D721Med (cell line): Measurements from ENCODE around the gene RGS11.
A peak's percentile ranks its signal among the peaks of the same experiment; 100 is the strongest.
"Not testable (repeated sequence)": the region's sequence is repeated elsewhere in the genome, so short reads cannot be mapped to it uniquely, and the experiment has no call there.

Experiments
- DNase-seq: peaks from one replicate; pipeline ENCODE4 v3.0.0; 2011; ENCODE audit warnings: low spot score; ENCODE audit not compliant: insufficient read length
- FAIRE-seq: peaks from 2 replicates; lab custom pipeline; 2011; peaks lifted over from hg19 to GRCh38; lab: Jason Lieb, UNC
- TF ChIP-seq, protein P1 (sequence below): IDR thresholded peaks from 2 replicates; pipeline ENCODE4 v1.5.1; 2012; ENCODE audit warnings: mild to moderate bottlenecking, control low read depth; ENCODE audit not compliant: insufficient read depth; ENCODE audit errors: missing control alignments

Gene RGS11

DNA sequence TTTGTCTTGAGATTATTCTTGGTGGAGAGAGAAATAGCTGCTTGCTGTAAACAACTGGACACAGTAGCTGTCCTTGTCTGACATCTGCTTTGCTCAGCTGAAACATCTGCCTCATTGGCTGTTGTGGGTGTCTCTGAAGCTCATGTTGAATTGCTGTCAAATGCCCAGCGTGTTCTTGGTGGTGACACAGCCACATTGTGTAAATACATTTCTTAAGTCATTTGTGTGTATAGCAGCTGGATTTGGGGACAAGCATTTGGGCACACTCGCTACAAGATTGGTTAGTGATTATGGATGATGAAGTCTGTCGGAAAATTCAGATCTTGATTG, 35.8 kb downstream of the RGS11 start:
- FAIRE-seq: no peak
- TF ChIP-seq, protein P1, sequence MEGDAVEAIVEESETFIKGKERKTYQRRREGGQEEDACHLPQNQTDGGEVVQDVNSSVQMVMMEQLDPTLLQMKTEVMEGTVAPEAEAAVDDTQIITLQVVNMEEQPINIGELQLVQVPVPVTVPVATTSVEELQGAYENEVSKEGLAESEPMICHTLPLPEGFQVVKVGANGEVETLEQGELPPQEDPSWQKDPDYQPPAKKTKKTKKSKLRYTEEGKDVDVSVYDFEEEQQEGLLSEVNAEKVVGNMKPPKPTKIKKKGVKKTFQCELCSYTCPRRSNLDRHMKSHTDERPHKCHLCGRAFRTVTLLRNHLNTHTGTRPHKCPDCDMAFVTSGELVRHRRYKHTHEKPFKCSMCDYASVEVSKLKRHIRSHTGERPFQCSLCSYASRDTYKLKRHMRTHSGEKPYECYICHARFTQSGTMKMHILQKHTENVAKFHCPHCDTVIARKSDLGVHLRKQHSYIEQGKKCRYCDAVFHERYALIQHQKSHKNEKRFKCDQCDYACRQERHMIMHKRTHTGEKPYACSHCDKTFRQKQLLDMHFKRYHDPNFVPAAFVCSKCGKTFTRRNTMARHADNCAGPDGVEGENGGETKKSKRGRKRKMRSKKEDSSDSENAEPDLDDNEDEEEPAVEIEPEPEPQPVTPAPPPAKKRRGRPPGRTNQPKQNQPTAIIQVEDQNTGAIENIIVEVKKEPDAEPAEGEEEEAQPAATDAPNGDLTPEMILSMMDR: no peak
- no peak for DNase-seq

- TF ChIP-seq, protein P1: no peak
- DNase-seq: peak; percentile 86
- no peak for FAIRE-seq
Observed at GRCh38 chr16:234468-235305, 41.1 kb downstream of the RGS11 start, which contains the start of gene FAM234A. TSS of gene FAM234A (plus strand) at chr16:234821. CDS start at chr16:254414, 19,593 bp downstream.

DNA sequence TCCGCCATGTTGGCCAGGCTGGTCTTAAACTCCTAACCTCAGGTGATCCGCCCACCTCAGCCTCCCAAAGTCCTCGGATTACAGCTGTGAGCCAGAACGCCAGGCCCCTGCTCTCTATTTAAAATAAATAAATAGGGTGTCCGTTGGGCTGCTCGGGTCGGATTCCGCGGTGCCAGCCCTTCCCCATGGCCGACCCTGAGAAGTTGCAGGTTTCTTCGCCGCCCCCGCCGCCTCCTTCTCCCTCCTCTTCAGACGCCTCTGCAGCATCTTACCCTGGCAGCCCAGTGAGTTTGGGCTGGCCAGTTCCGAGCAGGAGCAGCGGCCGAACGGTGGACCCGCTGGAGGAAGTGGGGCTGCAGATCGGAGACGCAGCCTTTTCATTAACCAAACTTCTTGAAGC, 44.8 kb downstream of the RGS11 start:
- TF ChIP-seq, protein P1: no peak
- DNase-seq: no peak
- no peak for FAIRE-seq

DNA sequence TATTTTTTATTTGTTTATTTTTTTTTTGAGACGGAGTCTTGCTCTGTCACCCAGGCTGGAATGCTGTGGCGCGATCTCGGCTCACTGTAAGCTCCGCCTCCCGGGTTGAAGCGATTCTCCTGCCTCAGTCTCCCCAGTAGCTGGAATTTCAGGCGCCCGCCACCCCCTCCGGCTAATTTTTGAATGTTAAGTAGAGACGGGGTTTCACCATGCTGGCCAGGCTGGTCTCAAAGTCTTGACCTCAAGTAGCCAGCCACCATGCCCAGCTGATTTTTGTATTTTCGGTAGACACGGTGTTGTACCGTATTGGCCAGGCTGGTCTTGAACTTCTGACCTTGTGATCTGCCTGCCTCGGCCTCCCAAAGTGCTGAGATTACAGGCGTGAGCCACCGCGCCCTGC, 45.4 kb downstream of the RGS11 start:
- not testable (repeated sequence) for FAIRE-seq, DNase-seq

- FAIRE-seq: no peak
- no peak for DNase-seq
- TF ChIP-seq, protein P1: no peak
Observed at GRCh38 chr16:229731-230281, 45.9 kb downstream of the RGS11 start.

GRCh38 chr16:228852-229730, 46.7 kb downstream of the RGS11 start, which contains the start of gene LUC7L:
TSS of gene LUC7L (minus strand) at chr16:229449. CDS start at chr16:229339, 110 bp downstream.
- FAIRE-seq (no peak), DNase-seq (peak; percentile 88)
- TF ChIP-seq, protein P1: no peak

GRCh38 chr16:228151-228851, 47.4 kb downstream of the RGS11 start:
- TF ChIP-seq, protein P1: no peak
- DNase-seq (no peak), FAIRE-seq (no peak)
